Ascending aorta (tissue), 2 donors: ENCODE data around the gene RPS2. TPM values are rescaled to one million over a fixed set of nuclear protein-coding genes. Genes with fewer than 3 reads are reported as not detected.

Experiments used
- DNase-seq, 2 donors: peaks; one replicate each; pipeline ENCODE4 v3.0.0-alpha.2; 2019; ENCODE audit warnings: low spot score in 2 of 2
- H3K27ac ChIP-seq, 2 donors: fragments of 200-600 bp; sonication (generic); one replicate each; pipeline ENCODE4 v1.5.1; 2016 to 2017; ENCODE audit warnings: mild to moderate bottlenecking in 1 of 2
- H3K27me3 ChIP-seq: fragments of 200-600 bp; sonication (generic); one replicate; pipeline ENCODE4 v1.5.1; 2017
- H3K36me3 ChIP-seq, 2 donors: fragments of 200-600 bp; sonication (generic); one replicate each; pipeline ENCODE4 v1.5.1; 2016
- H3K4me1 ChIP-seq, 2 donors: fragments of 200-600 bp; sonication (generic); one replicate each; pipeline ENCODE4 v1.5.1; 2016 to 2017; ENCODE audit warnings: mild to moderate bottlenecking in 1 of 2
- H3K4me3 ChIP-seq, 2 donors: fragments of 200-600 bp; sonication (generic); one replicate each; pipeline ENCODE4 v1.5.1; 2016 to 2017; ENCODE audit warnings: mild to moderate bottlenecking in 1 of 2
- H3K9me3 ChIP-seq, 2 donors: fragments of 200-600 bp; sonication (generic); one replicate each; pipeline ENCODE4 v1.5.1; 2016
- CTCF ChIP-seq, 3 experiments: fragments of 200-600 bp in 2 of 3; fragments of 450-650 bp in 1 of 3; sonication (generic) in 2 of 3; IDR thresholded peaks; one replicate each; pipeline ENCODE4 v1.5.1; 2016 to 2019; ENCODE audit warnings: antibody characterized with exemption in 3 of 3, mild to moderate bottlenecking in 1 of 3, moderate library complexity in 1 of 3
- intact Hi-C: fragments of 100-400 bp; cut with DNase I; formaldehyde crosslinking; loops from one replicate; pipeline ENCODE4 v1.15.1; 2023
- total RNA-seq: library from RNA; depleted of rRNA; stranded (reverse); fragments of >200 nt; gene quantifications from one replicate; pipeline ENCODE4 v1.1.0, GENCODE V29; 2016

RPS2 gene
- total RNA-seq, 1 donor from 2014 or later, result 2,866 TPM

DNA sequence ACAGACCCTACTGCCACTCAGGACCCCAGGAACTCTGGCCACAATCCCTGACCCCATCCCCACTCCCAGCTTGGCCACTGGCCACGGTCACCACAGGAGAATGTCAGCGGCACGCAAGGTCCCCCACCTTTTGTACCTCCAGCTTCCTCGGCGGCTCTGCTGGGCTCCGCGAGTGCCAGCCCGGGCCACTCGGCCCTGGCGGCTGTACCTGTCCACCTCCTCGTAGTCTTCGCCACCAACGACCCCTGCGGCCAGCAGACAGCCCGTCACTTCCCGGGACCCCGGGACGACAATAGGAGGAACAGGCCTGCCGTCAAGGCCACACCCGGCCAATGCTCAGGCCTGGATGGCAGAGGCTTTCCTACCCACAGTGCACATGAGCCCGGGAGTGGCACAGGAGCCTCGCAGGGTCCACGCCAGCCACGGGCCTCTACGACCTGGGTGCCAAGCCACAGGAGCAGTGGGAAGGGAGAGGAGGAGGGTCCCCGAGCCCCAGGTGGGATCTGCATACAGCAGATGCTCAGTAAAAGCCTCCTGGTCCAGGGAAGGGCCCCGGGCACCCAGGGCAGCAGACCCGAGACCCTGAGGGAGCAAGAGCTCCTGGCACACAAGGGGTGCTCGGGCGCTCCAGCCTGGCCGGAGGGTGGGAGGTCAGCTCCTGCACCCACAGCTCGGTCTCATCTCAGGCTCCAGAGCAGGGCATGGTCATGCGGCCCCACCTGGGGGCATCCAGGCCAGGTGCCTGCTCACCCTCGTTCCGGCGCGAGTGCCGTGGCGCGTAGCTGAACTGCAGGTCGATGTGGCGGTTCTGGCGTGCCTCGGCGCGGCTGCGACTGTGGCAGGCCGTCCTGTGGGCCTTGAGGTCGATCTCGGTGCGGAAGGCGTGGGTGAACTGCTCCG lies 37.1 kb upstream of the RPS2 start:
- Histone ChIP-seq H3K9me3 (no peaks in the 10 kb centered on the region), H3K27ac (no peak overlapping the region), H3K36me3 (peaks cover 55 to 67% of the 10 kb centered on the region in 2 donors), H3K4me3 (no peak overlapping the region), H3K4me1 (peaks cover 6 to 10% of the 10 kb centered on the region in 2 donors), H3K27me3 (no peaks in the 10 kb centered on the region)
- intact Hi-C loops, result no loop called here
- no peak for DNase-seq
- TF ChIP-seq CTCF (IDR thresholded peaks at IDR 0.05), result no peak

GRCh38 chr16:2001035-2001434 lies 36.4 kb upstream of the RPS2 start:
- H3K36me3 ChIP-seq, result peaks cover 55 to 68% of the 10 kb centered on the region in 2 donors
- no peak for TF ChIP-seq CTCF (IDR thresholded peaks at IDR 0.05)
- H3K4me1 ChIP-seq, result peaks cover 6 to 10% of the 10 kb centered on the region in 2 donors
- intact Hi-C loops, result no loop called here
- no peaks in the 10 kb centered on the region for H3K27me3 ChIP-seq
- H3K4me3 ChIP-seq, result no peak overlapping the region
- DNase-seq, result no peak
- no peaks in the 10 kb centered on the region for H3K9me3 ChIP-seq
- H3K27ac ChIP-seq, result no peak overlapping the region

DNA sequence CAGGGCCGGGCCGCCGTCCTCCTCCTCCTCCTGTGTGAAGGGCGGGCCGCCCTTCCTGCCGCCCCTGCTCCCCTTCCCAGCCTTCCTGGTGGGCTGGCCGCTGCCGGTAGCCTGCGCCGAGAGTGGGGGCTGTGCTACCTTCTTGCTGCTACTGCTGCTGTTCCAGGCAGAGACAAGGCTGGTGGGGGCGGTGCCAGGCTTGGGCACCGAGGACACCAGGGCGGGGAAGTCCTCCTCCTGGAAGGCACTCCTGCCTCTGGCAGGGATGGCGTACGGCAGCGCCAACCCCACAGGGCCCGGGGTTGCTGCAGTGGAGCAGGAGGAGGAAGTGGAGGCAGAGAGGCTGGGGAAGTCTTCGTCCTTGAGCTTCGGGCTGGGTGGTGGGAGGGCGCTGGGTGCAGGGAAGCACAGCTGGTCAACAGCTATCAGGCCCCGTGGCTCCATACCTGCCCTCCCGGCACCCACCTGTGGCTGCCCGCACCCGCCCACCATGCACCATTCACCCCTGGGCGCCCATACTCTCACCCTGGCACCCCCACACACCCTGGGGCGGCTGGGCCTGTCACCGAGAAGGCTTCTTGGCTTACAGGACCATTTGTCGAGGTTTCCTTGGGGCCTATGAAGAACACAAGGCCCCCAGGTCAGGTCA lies 35.4 kb upstream of the RPS2 start:
- no peaks in the 10 kb centered on the region for H3K27me3 ChIP-seq
- peaks cover 55 to 68% of the 10 kb centered on the region in 2 donors for H3K36me3 ChIP-seq
- no peak for TF ChIP-seq CTCF (IDR thresholded peaks at IDR 0.05)
- intact Hi-C loops, result no loop called here
- H3K4me3 ChIP-seq, result no peak overlapping the region
- H3K9me3 ChIP-seq, result no peaks in the 10 kb centered on the region
- peaks cover 6 to 7% of the 10 kb centered on the region in 2 donors for H3K4me1 ChIP-seq
- no peak for DNase-seq
- H3K27ac ChIP-seq, result no peak overlapping the region

DNA sequence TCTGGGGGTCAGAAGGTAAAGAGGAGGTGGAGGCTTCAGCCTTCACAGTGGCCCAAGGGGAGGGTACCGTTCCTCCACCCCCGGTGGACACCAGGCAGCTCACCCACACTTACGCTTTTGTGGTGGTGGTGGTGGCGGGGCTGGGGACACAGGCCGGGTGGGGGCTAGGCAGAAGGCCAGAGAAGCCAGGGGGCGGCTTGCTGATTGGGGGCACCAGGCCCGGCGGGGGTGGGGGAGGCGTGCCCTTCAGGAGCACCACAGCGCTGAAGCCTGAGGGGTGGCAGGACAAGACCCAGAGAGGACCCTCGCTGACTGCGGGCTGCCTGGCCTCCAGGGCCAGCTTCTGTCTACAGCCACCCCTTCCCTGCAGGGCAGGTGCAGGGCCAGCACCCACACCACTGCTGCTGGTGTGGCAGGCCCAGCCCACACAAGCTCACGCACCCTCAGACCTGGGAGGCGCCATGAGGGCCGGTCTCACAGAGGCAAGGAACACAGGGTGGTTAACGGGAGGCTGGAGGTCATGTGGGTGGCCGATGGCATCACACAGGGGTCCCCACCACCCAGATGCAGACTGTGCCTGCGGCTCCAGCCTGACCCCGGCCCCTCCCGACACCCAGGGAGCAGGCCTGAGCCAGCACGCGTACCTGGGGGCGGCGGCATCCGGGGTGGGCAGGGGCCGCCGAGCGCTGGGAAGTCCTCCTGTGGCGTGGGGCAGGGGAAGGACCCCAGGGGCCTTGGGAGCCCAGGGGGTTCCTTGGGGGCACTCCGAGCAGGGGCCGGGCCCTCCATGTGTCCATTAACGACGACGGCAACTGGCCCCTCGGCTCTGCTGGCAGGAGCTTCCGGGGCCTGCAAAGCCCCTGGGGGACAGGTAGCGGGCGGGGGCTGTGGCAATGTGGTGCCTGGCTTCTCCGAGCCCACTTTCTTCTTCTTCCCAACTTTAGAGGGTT lies 34.5 kb upstream of the RPS2 start:
- Histone ChIP-seq H3K4me1 (peaks cover 2% of the 10 kb centered on the region in 2 donors), H3K27ac (no peak overlapping the region), H3K4me3 (no peak overlapping the region), H3K9me3 (no peaks in the 10 kb centered on the region), H3K27me3 (no peaks in the 10 kb centered on the region), H3K36me3 (peaks cover 55 to 68% of the 10 kb centered on the region in 2 donors)
- no peak for TF ChIP-seq CTCF (IDR thresholded peaks at IDR 0.05)
- intact Hi-C loops, result no loop called here
- DNase-seq, result no peak

DNA sequence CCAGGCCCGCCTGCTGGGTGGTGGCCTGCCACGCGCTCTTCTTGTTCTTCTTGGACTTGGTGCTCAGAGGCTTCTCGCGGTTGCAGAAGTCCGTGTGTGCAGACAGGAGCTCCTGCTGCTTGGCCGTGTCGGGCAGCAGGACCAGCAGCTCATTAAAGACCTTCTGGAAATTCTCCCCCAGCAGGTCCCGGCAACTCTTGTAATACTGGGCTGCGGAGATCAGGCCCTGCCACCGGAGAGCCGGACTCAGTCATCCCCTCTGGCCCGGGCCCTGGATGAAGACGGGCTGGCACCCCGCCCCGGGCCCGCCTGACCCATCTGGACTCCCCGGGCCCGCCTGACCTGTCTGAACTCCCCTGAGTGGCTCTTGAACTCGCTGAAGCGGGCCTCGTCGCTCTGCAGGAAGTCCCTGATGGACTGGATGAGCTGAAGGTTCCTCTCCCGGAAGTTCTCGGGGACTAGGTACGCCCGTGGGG lies 33.8 kb upstream of the RPS2 start:
- Histone ChIP-seq H3K4me1 (no peaks in the 10 kb centered on the region), H3K9me3 (no peaks in the 10 kb centered on the region), H3K36me3 (peaks cover 54 to 68% of the 10 kb centered on the region in 2 donors), H3K27me3 (no peaks in the 10 kb centered on the region), H3K4me3 (no peak overlapping the region), H3K27ac (no peak overlapping the region)
- DNase-seq, result no peak
- intact Hi-C loops, result no loop called here
- TF ChIP-seq CTCF (IDR thresholded peaks at IDR 0.05), result no peak
